Stimulated activated CD8-positive, alpha-beta memory T cell treated with anti-CD3 and anti-CD28 coated beads, Interleukin-2, amount 100 ng/mL, for 1 hour (primary cell): Measurements from ENCODE around the gene SERP2.
A peak's percentile ranks its signal among the peaks of the same experiment; 100 is the strongest.
"Not testable (repeated sequence)": the region's sequence is repeated elsewhere in the genome, so short reads cannot be mapped to it uniquely, and the experiment has no call there.

Experiments
- DNase-seq, 2 donors: peaks; one replicate each; pipeline ENCODE4 v3.0.0-alpha.2; 2020; ENCODE audit warnings: low read depth in 2 of 2

The SERP2 gene

GRCh38 chr13:44373601-44374347 lies at the start of gene SERP2:
Gene SERP2, plus strand, starts transcription at chr13:44373824. Its CDS starts 202 bp downstream, at chr13:44374026.
- no peak for DNase-seq

GRCh38 chr13:44326961-44327360 lies 46.7 kb upstream of the SERP2 start:
- DNase-seq, result no peak

- not testable (repeated sequence) for DNase-seq
Observed at GRCh38 chr13:44329041-44329440, 44.6 kb upstream of the SERP2 start.

- no peak for DNase-seq
Observed at GRCh38 chr13:44329909-44330545, 43.6 kb upstream of the SERP2 start.

- no peak for DNase-seq
Observed at GRCh38 chr13:44331446-44331845, 42.2 kb upstream of the SERP2 start.

GRCh38 chr13:44331912-44332851 lies 41.4 kb upstream of the SERP2 start:
- DNase-seq, result no peak

- DNase-seq, result no peak
Observed at GRCh38 chr13:44333950-44334655, 39.5 kb upstream of the SERP2 start.

GRCh38 chr13:44334751-44335150 lies 38.9 kb upstream of the SERP2 start:
- DNase-seq, result no peak

GRCh38 chr13:44336934-44337333 lies 36.7 kb upstream of the SERP2 start:
- DNase-seq, result no peak

- DNase-seq, result no peak
Observed at GRCh38 chr13:44337581-44337980, 36.0 kb upstream of the SERP2 start.

GRCh38 chr13:44340508-44340907 lies 33.1 kb upstream of the SERP2 start:
- DNase-seq, result no peak

GRCh38 chr13:44342741-44343140 lies 30.9 kb upstream of the SERP2 start:
- no peak for DNase-seq

GRCh38 chr13:44346534-44346933 lies 27.1 kb upstream of the SERP2 start:
- no peak for DNase-seq

- no peak for DNase-seq
Observed at GRCh38 chr13:44347301-44347700, 26.3 kb upstream of the SERP2 start.

- no peak for DNase-seq
Observed at GRCh38 chr13:44347949-44348348, 25.7 kb upstream of the SERP2 start.

GRCh38 chr13:44350775-44351504 lies 22.7 kb upstream of the SERP2 start:
- no peak for DNase-seq

- DNase-seq, result no peak
Observed at GRCh38 chr13:44351505-44351854, 22.1 kb upstream of the SERP2 start.

GRCh38 chr13:44352202-44352601 lies 21.4 kb upstream of the SERP2 start:
- no peak for DNase-seq

- peak in 1 of 2 donors; percentile 2 for DNase-seq
Observed at GRCh38 chr13:44352671-44353070, 21.0 kb upstream of the SERP2 start.

GRCh38 chr13:44354331-44354730 lies 19.3 kb upstream of the SERP2 start:
- DNase-seq, result no peak

GRCh38 chr13:44354884-44355283 lies 18.7 kb upstream of the SERP2 start:
- DNase-seq, result no peak
